ENCODE measurements around the gene ARL2BP. TPM values are rescaled to one million over a fixed set of nuclear protein-coding genes. Genes with fewer than 3 reads are reported as not detected.

ARL2BP gene
- total and polyA plus RNA-seq, 2 experiments from 2014 or later, result 111 to 116 TPM

- H2AFZ ChIP-seq, result no peak overlapping the region
- no peaks in the 10 kb centered on the region for H3K27me3 ChIP-seq (replicated peaks; ENCODE audit: insufficient read depth)
- in situ Hi-C loops (cut with MboI), result no loop called here
- H3K4me1 ChIP-seq (ENCODE audit: insufficient read depth), result peaks cover 4% of the 10 kb centered on the region
- H3K4me2 ChIP-seq (ENCODE audit: unreplicated experiment), result no peak overlapping the region
- no peak for TF ChIP-seq EZH2phosphoT487 (IDR thresholded peaks at IDR 0.05; ENCODE audit: insufficient read depth, low read depth)
- no peak for TF ChIP-seq EZH2 (IDR thresholded peaks at IDR 0.05; ENCODE audit: insufficient read depth, poor library complexity, severe bottlenecking)
- no peaks in the 10 kb centered on the region for H3K79me2 ChIP-seq (ENCODE audit: insufficient read depth)
- H3K9me3 ChIP-seq (ENCODE audit: low read depth), result no peaks in the 10 kb centered on the region
- no peaks in the 10 kb centered on the region for H4K20me1 ChIP-seq (ENCODE audit: insufficient read depth)
- no peaks in the 10 kb centered on the region for H3K9me2 ChIP-seq (ENCODE audit: insufficient read depth)
- no peak overlapping the region for H3K4me3 ChIP-seq
- H3K9ac ChIP-seq, result peak overlapping the region; percentile 24; the same call in 1 of the 2 replicates
- no peak for DNase-seq
- H3F3A ChIP-seq (ENCODE audit: insufficient read depth), result peaks cover 31% of the 10 kb centered on the region
- peak overlapping the region; percentile 44 for H3K27ac ChIP-seq
- H3K36me3 ChIP-seq (ENCODE audit: low read depth), result peaks cover 58% of the 10 kb centered on the region
Observed at GRCh38 chr16:57236022-57236350, 9.1 kb upstream of the ARL2BP start.

GRCh38 chr16:57238682-57239081 lies 6.4 kb upstream of the ARL2BP start:
- 95 to 96% methylated on average over 2 of the region's 2 CpGs for WGBS, 2 experiments (ENCODE audit: low coverage in 1 of 2, low lambda C conversion rate in 2 of 2, missing lambda C conversion rate in 2 of 2)

GRCh38 chr16:57239107-57239506 lies 6.0 kb upstream of the ARL2BP start:
- no peak for DNase-seq
- H3K36me3 ChIP-seq (ENCODE audit: low read depth), result peaks cover 36% of the 10 kb centered on the region
- no peaks in the 10 kb centered on the region for H3K79me2 ChIP-seq (ENCODE audit: insufficient read depth)
- TF ChIP-seq EZH2 (IDR thresholded peaks at IDR 0.05; ENCODE audit: insufficient read depth, poor library complexity, severe bottlenecking) (no peak), EZH2phosphoT487 (IDR thresholded peaks at IDR 0.05; ENCODE audit: insufficient read depth, low read depth) (no peak)
- H3K27ac ChIP-seq, result no peak overlapping the region
- H2AFZ ChIP-seq, result no peak overlapping the region
- no peaks in the 10 kb centered on the region for H4K20me1 ChIP-seq (ENCODE audit: insufficient read depth)
- no peaks in the 10 kb centered on the region for H3K27me3 ChIP-seq (replicated peaks; ENCODE audit: insufficient read depth)
- H3K4me3 ChIP-seq, result no peak overlapping the region
- 67 to 72% methylated on average over 2 of the region's 2 CpGs for WGBS, 2 experiments (ENCODE audit: low coverage in 1 of 2, low lambda C conversion rate in 2 of 2, missing lambda C conversion rate in 2 of 2)
- no peak overlapping the region for H3K9ac ChIP-seq
- H3K4me1 ChIP-seq (ENCODE audit: insufficient read depth), result peaks cover 4% of the 10 kb centered on the region
- H3K9me3 ChIP-seq (ENCODE audit: low read depth), result no peaks in the 10 kb centered on the region
- peaks cover 39% of the 10 kb centered on the region for H3F3A ChIP-seq (ENCODE audit: insufficient read depth)
- no peak overlapping the region for H3K4me2 ChIP-seq (ENCODE audit: unreplicated experiment)
- in situ Hi-C loops (cut with MboI), result no loop called here
- H3K9me2 ChIP-seq (ENCODE audit: insufficient read depth), result no peaks in the 10 kb centered on the region

More at GRCh38 chr16:57238682-57239081, 6.4 kb upstream of the ARL2BP start:
- Histone ChIP-seq H3K79me2 (ENCODE audit: insufficient read depth) (no peaks in the 10 kb centered on the region), H3K27ac (no peak overlapping the region), H3K36me3 (ENCODE audit: low read depth) (peaks cover 36% of the 10 kb centered on the region), H3K27me3 (replicated peaks; ENCODE audit: insufficient read depth) (no peaks in the 10 kb centered on the region), H3K4me3 (no peak overlapping the region), H3K9ac (no peak overlapping the region), H3K9me3 (ENCODE audit: low read depth) (no peaks in the 10 kb centered on the region), H3K4me1 (ENCODE audit: insufficient read depth) (peaks cover 4% of the 10 kb centered on the region), H4K20me1 (ENCODE audit: insufficient read depth) (no peaks in the 10 kb centered on the region), H3K4me2 (ENCODE audit: unreplicated experiment) (no peak overlapping the region), H3K9me2 (ENCODE audit: insufficient read depth) (no peaks in the 10 kb centered on the region), H2AFZ (no peak overlapping the region), H3F3A (ENCODE audit: insufficient read depth) (peaks cover 40% of the 10 kb centered on the region)
- DNase-seq, result no peak
- in situ Hi-C loops (cut with MboI), result no loop called here
- TF ChIP-seq EZH2 (IDR thresholded peaks at IDR 0.05; ENCODE audit: insufficient read depth, poor library complexity, severe bottlenecking) (no peak), EZH2phosphoT487 (IDR thresholded peaks at IDR 0.05; ENCODE audit: insufficient read depth, low read depth) (no peak)

- H3K4me3 ChIP-seq, result no peak overlapping the region
- H3F3A ChIP-seq (ENCODE audit: insufficient read depth), result peaks cover 27% of the 10 kb centered on the region
- H3K4me1 ChIP-seq (ENCODE audit: insufficient read depth), result peaks cover 5% of the 10 kb centered on the region; the same call in 1 of the 2 replicates
- peaks cover 7% of the 10 kb centered on the region for H3K79me2 ChIP-seq (ENCODE audit: insufficient read depth)
- H3K36me3 ChIP-seq (ENCODE audit: low read depth), result peaks cover 24% of the 10 kb centered on the region
- in situ Hi-C loops (cut with MboI), result no loop called here
- no peaks in the 10 kb centered on the region for H3K9me3 ChIP-seq (ENCODE audit: low read depth)
- no peaks in the 10 kb centered on the region for H3K27me3 ChIP-seq (replicated peaks; ENCODE audit: insufficient read depth)
- H3K4me2 ChIP-seq (ENCODE audit: unreplicated experiment), result no peak overlapping the region
- no peak overlapping the region for H3K27ac ChIP-seq
- no peak for DNase-seq
- H3K9ac ChIP-seq, result no peak overlapping the region
- WGBS, 2 experiments (ENCODE audit: low coverage in 1 of 2, low lambda C conversion rate in 2 of 2, missing lambda C conversion rate in 2 of 2), result 98 to 100% methylated on average over 2 of the region's 2 CpGs
- H4K20me1 ChIP-seq (ENCODE audit: insufficient read depth), result no peaks in the 10 kb centered on the region
- no peak for TF ChIP-seq EZH2phosphoT487 (IDR thresholded peaks at IDR 0.05; ENCODE audit: insufficient read depth, low read depth)
- no peak for TF ChIP-seq EZH2 (IDR thresholded peaks at IDR 0.05; ENCODE audit: insufficient read depth, poor library complexity, severe bottlenecking)
- H2AFZ ChIP-seq, result no peak overlapping the region
- H3K9me2 ChIP-seq (ENCODE audit: insufficient read depth), result no peaks in the 10 kb centered on the region
Observed at GRCh38 chr16:57240851-57241250, 4.2 kb upstream of the ARL2BP start.

GRCh38 chr16:57242650-57243049 lies 2.4 kb upstream of the ARL2BP start:
- WGBS, 2 experiments (ENCODE audit: low coverage in 1 of 2, low lambda C conversion rate in 2 of 2, missing lambda C conversion rate in 2 of 2), result 55 to 68% methylated on average over 2 of the region's 2 CpGs
- Histone ChIP-seq H3K9me2 (ENCODE audit: insufficient read depth) (no peaks in the 10 kb centered on the region), H3K79me2 (ENCODE audit: insufficient read depth) (peaks cover 25% of the 10 kb centered on the region), H4K20me1 (ENCODE audit: insufficient read depth) (no peaks in the 10 kb centered on the region), H3K4me3 (no peak overlapping the region), H3K27me3 (replicated peaks; ENCODE audit: insufficient read depth) (no peaks in the 10 kb centered on the region), H3F3A (ENCODE audit: insufficient read depth) (peaks cover 22% of the 10 kb centered on the region), H3K9ac (no peak overlapping the region), H3K36me3 (ENCODE audit: low read depth) (peaks cover 29% of the 10 kb centered on the region), H3K4me1 (ENCODE audit: insufficient read depth) (0 out of 2 replicates have a peak, but pooled peaks cover 6% of the 10 kb centered on the region), H3K27ac (no peak overlapping the region), H3K9me3 (ENCODE audit: low read depth) (no peaks in the 10 kb centered on the region), H2AFZ (no peak overlapping the region), H3K4me2 (ENCODE audit: unreplicated experiment) (no peak overlapping the region)
- TF ChIP-seq EZH2phosphoT487 (IDR thresholded peaks at IDR 0.05; ENCODE audit: insufficient read depth, low read depth), result no peak
- TF ChIP-seq EZH2 (IDR thresholded peaks at IDR 0.05; ENCODE audit: insufficient read depth, poor library complexity, severe bottlenecking), result no peak
- in situ Hi-C loops (cut with MboI), result no loop called here
- DNase-seq, result no peak

Data from GM23248 (cell line).